PC-9 (cell line): ENCODE data around the gene TGM2. TPM values are rescaled to one million over a fixed set of nuclear protein-coding genes. Genes with fewer than 3 reads are reported as not detected.

Experiments used
- BruUV-seq: library from RNA; stranded (reverse); fragments of 400-500 nt; replicated peaks from 2 replicates; lab custom pipeline; 2021; lab: Mats Ljungman, UMichigan
- CTCF ChIA-PET: fragments of 300-600 bp; sonication (Branson Sonifier 250); formaldehyde crosslinking; loops from one replicate; lab custom pipeline; 2022; ENCODE audit warnings: antibody characterized with exemption; lab: Charles Lee
- POLR2A ChIA-PET: fragments of 300-600 bp; sonication (Branson Sonifier 250); formaldehyde crosslinking; loops from one replicate; lab custom pipeline; 2022; ENCODE audit warnings: antibody characterized with exemption; ENCODE audit not compliant: unreplicated experiment; lab: Charles Lee
- DNase-seq, 2 experiments: peaks; one replicate each; pipeline versions ENCODE4 v3.0.0 to v3.0.0-alpha.2; 2015 to 2022; ENCODE audit warnings: mixed read lengths in 1 of 2
- H2AFZ ChIP-seq: fragments of 200-600 bp; sonication (generic); 2 replicates; pipeline ENCODE4 v1.8.1; 2017; ENCODE audit warnings: antibody characterized with exemption
- H3F3A ChIP-seq: fragments of 200-600 bp; sonication (generic); 2 replicates; pipeline ENCODE4 v1.8.1; 2017; ENCODE audit warnings: antibody characterized with exemption, mild to moderate bottlenecking, low read depth; ENCODE audit not compliant: insufficient read depth
- H3K27ac ChIP-seq: fragments of 200-600 bp; sonication (generic); 2 replicates; pipeline ENCODE4 v1.6.1; 2016; ENCODE audit warnings: mixed run types
- H3K27me3 ChIP-seq: fragments of 200-600 bp; sonication (generic); 2 replicates; pipeline ENCODE4 v1.6.1; 2016; ENCODE audit warnings: low read depth, mixed run types; ENCODE audit not compliant: insufficient read depth
- H3K36me3 ChIP-seq: fragments of 200-600 bp; sonication (generic); 2 replicates; pipeline ENCODE4 v1.6.1; 2016; ENCODE audit warnings: low read depth, mixed run types
- H3K4me1 ChIP-seq: fragments of 200-600 bp; sonication (generic); replicated peaks from 2 replicates; pipeline ENCODE4 v1.6.1; 2016; ENCODE audit warnings: mixed run types; ENCODE audit not compliant: insufficient read depth
- H3K4me2 ChIP-seq: fragments of 200-600 bp; sonication (generic); 2 replicates; pipeline ENCODE4 v1.6.1; 2017; ENCODE audit warnings: mixed run types
- H3K4me3 ChIP-seq: fragments of 200-600 bp; sonication (generic); 2 replicates; pipeline ENCODE4 v1.6.1; 2016; ENCODE audit warnings: mixed run types
- H3K79me2 ChIP-seq: fragments of 200-600 bp; sonication (generic); 2 replicates; pipeline ENCODE4 v1.6.1; 2017; ENCODE audit warnings: low read depth, mixed run types
- H3K9me2 ChIP-seq: fragments of 200-600 bp; sonication (generic); 2 replicates; pipeline ENCODE4 v1.8.1; 2017; ENCODE audit warnings: mild to moderate bottlenecking; ENCODE audit not compliant: insufficient read depth
- H3K9me3 ChIP-seq: fragments of 200-600 bp; sonication (generic); 2 replicates; pipeline ENCODE4 v1.8.1; 2016; ENCODE audit warnings: low read depth; ENCODE audit not compliant: insufficient read depth
- H4K20me1 ChIP-seq: fragments of 200-600 bp; sonication (generic); 2 replicates; pipeline ENCODE4 v1.8.1; 2017; ENCODE audit not compliant: insufficient read depth
- EZH2 ChIP-seq: fragments of 200-600 bp; sonication (generic); IDR thresholded peaks from 2 replicates; pipeline ENCODE4 v1.8.0; 2017; ENCODE audit warnings: antibody characterized with exemption, low read depth
- intact Hi-C: fragments of 100-400 bp; cut with micrococcal nuclease; formaldehyde crosslinking; loops from one replicate; pipeline ENCODE4 v1.10.0; 2022; ENCODE audit not compliant: unreplicated experiment
- total RNA-seq: library from RNA; stranded (reverse); gene quantifications from 2 replicates; pipeline ENCODE4 v1.2.3, GENCODE V29; 2021
- TF ChIP-seq, protein P1 (sequence below): fragments of 200-600 bp; sonication (generic); conservative IDR thresholded peaks from 2 replicates; pipeline ENCODE4 v1.6.1; 2017; ENCODE audit warnings: mixed run types, antibody characterized with exemption, mild to moderate bottlenecking, moderate library complexity

Gene TGM2
- total RNA-seq, 1 experiment from 2014 or later, result 333 TPM

DNA sequence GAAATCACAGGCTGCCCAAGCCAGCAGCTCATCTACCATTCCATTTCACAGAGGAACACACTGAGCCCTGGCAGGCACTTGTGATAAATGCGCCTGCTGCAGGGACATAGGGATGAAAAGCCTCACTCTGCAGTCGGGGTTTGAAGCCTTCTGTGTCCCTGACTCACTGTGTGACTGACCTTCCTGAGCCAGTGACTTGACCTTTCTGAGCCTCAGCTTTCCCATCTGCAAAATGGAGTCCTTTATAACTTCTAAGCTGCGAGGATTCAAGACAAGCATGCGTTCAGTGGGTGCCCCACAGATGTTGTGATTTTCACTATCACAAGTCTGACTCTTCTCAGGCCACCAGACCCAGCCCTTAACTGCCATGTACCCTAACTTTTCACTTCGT, 5.5 kb downstream of the TGM2 start:
- ChIA-PET CTCF (no interaction called here), POLR2A (no interaction called here)
- Histone ChIP-seq H3F3A (peaks cover 77% of the 10 kb centered on the region), H3K27me3 (no peaks in the 10 kb centered on the region), H3K27ac (0 out of 2 replicates have a peak overlapping the region, but pooled peaks have one; percentile 18), H3K9me3 (no peaks in the 10 kb centered on the region), H3K4me1 (peaks cover 41% of the 10 kb centered on the region), H3K9me2 (no peaks in the 10 kb centered on the region), H3K4me3 (no peak overlapping the region), H2AFZ (no peak overlapping the region), H3K36me3 (peaks cover 83% of the 10 kb centered on the region), H3K79me2 (peaks cover 71% of the 10 kb centered on the region), H4K20me1 (peaks cover 42% of the 10 kb centered on the region), H3K4me2 (peak overlapping the region; percentile 31)
- DNase-seq, result no peak
- intact Hi-C loops, result no loop called here
- no TSS peak for BruUV-seq
- no peak for TF ChIP-seq EZH2
- TF ChIP-seq, protein P1, sequence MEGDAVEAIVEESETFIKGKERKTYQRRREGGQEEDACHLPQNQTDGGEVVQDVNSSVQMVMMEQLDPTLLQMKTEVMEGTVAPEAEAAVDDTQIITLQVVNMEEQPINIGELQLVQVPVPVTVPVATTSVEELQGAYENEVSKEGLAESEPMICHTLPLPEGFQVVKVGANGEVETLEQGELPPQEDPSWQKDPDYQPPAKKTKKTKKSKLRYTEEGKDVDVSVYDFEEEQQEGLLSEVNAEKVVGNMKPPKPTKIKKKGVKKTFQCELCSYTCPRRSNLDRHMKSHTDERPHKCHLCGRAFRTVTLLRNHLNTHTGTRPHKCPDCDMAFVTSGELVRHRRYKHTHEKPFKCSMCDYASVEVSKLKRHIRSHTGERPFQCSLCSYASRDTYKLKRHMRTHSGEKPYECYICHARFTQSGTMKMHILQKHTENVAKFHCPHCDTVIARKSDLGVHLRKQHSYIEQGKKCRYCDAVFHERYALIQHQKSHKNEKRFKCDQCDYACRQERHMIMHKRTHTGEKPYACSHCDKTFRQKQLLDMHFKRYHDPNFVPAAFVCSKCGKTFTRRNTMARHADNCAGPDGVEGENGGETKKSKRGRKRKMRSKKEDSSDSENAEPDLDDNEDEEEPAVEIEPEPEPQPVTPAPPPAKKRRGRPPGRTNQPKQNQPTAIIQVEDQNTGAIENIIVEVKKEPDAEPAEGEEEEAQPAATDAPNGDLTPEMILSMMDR, result no peak

DNA sequence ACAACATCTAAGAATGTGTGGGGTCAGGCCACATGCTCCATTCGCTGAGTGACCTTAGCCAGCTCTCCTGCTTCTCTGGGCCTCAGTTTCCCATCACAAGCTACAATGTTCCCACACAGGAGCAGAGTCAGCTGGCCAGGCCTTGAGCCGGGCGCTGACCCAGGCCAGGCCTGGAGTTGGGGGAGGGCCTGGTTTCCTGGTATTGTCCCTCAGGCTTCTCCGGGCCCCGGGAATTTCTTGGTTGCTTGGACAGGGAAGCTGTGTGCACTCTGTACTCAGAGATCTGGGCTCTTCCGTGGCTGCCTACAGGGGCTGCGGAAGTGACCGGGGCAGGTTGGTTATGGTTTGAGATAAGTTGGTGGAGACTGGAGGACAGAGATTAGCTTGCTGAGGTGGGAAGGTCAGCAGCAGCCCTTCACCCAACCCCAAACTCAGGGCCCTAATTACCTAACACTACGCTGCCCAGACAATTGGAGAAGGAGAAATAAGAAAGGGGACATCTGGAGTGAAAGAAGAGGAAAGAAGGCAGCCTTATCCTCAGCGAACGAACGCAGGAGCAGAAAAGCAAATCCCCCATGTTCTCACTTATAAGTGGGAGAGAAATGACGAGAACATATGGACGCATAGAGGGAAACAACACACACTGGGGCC, 6.2 kb downstream of the TGM2 start:
- Histone ChIP-seq H3K4me3 (no peak overlapping the region), H3F3A (peaks cover 80% of the 10 kb centered on the region), H3K27me3 (no peaks in the 10 kb centered on the region), H2AFZ (no peak overlapping the region), H3K4me1 (peaks cover 48% of the 10 kb centered on the region), H3K79me2 (peaks cover 64% of the 10 kb centered on the region), H3K9me3 (no peaks in the 10 kb centered on the region), H3K4me2 (peak overlapping the region; percentile 31), H3K36me3 (peaks cover 82% of the 10 kb centered on the region), H3K9me2 (no peaks in the 10 kb centered on the region), H4K20me1 (peaks cover 35% of the 10 kb centered on the region), H3K27ac (no peak overlapping the region)
- BruUV-seq, result no TSS peak
- intact Hi-C loops, result no loop called here
- TF ChIP-seq, protein P1, result no peak
- no peak for TF ChIP-seq EZH2
- ChIA-PET CTCF (no interaction called here), POLR2A (no interaction called here)
- no peak for DNase-seq

DNA sequence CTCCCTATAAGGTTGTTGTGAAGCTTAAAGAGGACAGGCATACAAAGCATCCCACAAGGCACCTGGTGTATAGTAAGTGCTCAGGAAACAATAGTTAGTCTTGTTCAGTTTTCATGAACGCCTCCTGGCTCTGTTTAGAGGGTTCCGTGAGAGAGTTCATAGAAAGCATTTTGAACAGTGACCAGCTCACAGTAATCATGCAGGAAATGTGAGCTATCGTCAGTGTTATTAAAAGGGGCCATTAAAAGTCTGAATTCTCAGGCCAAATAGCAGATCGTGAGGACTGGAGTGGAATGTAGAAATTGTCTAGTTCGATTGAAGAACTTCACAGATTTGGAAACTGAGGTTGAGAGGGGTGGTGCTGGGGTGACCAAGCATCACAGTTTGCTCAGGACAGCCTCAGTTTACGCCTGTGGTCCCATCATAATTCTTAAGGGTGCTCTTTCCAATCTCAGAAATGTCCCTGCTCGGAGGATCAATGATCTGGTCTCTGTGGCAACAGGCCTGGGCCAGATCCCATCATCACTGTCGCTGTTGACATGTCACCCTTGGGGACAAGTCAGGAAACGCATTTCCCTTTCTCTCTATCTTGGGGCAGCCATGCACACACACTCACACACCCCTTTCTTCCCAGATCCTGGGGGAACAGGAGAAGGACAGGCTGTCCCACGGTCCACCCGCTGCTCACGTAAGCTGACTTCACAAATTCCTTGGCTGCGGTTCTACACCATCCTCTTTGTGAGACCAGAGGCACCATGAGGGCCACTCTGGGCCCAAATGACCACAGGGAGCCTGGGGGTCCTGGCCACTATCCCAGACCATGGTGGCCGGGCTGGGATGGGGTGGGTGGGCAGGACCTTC, 7.2 kb downstream of the TGM2 start:
- Histone ChIP-seq H3K36me3 (peaks cover 78% of the 10 kb centered on the region), H3K79me2 (peaks cover 54% of the 10 kb centered on the region), H3K4me1 (peaks cover 50% of the 10 kb centered on the region), H3K9me3 (no peaks in the 10 kb centered on the region), H3K9me2 (no peaks in the 10 kb centered on the region), H3K4me2 (peak overlapping the region; percentile 18), H3K27ac (peak overlapping the region; percentile 1; the same call in 1 of the 2 replicates), H2AFZ (no peak overlapping the region), H4K20me1 (peaks cover 26% of the 10 kb centered on the region; the same call in 1 of the 2 replicates), H3K4me3 (no peak overlapping the region), H3F3A (peaks cover 79% of the 10 kb centered on the region), H3K27me3 (no peaks in the 10 kb centered on the region)
- POLR2A ChIA-PET, result interaction anchor here (0.6 to 0.9 kb wide), 2 partner anchors 14 to 63 kb away, joined by 3 to 4 read pairs; no protein-coding TSS in a partner anchor
- intact Hi-C loops, result no loop called here
- CTCF ChIA-PET, result no interaction called here
- TF ChIP-seq EZH2, result no peak
- TF ChIP-seq, protein P1, result no peak
- BruUV-seq, result no TSS peak
- DNase-seq, result peak in 1 of 2 experiments; percentile 26
